Measurements from ENCODE around the gene MS4A6E.

DNA sequence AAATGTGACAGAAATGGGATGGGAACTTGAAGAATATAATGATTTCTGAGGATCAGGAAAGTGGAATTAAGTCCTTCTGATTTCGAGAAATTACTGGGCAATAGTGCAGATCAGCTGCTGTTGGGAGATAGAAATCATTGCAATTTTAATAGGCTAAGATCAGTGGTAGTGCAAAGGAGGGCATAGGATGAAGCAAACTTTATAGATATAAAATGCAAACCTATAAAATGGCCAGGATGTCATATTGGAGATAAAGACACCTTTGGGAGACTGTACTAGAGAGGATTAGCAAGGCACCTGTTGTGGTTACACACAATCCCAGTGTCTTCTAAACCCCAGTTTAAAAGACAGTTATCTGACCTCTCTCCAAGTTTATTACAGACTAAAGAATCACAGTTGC is 44.8 kb downstream of the MS4A6E start:
- TF ChIP-seq, protein P1, sequence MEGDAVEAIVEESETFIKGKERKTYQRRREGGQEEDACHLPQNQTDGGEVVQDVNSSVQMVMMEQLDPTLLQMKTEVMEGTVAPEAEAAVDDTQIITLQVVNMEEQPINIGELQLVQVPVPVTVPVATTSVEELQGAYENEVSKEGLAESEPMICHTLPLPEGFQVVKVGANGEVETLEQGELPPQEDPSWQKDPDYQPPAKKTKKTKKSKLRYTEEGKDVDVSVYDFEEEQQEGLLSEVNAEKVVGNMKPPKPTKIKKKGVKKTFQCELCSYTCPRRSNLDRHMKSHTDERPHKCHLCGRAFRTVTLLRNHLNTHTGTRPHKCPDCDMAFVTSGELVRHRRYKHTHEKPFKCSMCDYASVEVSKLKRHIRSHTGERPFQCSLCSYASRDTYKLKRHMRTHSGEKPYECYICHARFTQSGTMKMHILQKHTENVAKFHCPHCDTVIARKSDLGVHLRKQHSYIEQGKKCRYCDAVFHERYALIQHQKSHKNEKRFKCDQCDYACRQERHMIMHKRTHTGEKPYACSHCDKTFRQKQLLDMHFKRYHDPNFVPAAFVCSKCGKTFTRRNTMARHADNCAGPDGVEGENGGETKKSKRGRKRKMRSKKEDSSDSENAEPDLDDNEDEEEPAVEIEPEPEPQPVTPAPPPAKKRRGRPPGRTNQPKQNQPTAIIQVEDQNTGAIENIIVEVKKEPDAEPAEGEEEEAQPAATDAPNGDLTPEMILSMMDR (IDR thresholded peaks at IDR 0.05) = no peak
- TF ChIP-seq JUN (CRISPR knock-in tag; IDR thresholded peaks at IDR 0.05) (no peak), GABPB1 (CRISPR knock-in tag; IDR thresholded peaks at IDR 0.05) (no peak), NFYB (CRISPR knock-in tag; conservative IDR thresholded peaks at IDR 0.05; ENCODE audit: low read depth) (no peak), NR2C2 (CRISPR knock-in tag; IDR thresholded peaks at IDR 0.05) (no peak)
- TF ChIP-seq, protein P2, sequence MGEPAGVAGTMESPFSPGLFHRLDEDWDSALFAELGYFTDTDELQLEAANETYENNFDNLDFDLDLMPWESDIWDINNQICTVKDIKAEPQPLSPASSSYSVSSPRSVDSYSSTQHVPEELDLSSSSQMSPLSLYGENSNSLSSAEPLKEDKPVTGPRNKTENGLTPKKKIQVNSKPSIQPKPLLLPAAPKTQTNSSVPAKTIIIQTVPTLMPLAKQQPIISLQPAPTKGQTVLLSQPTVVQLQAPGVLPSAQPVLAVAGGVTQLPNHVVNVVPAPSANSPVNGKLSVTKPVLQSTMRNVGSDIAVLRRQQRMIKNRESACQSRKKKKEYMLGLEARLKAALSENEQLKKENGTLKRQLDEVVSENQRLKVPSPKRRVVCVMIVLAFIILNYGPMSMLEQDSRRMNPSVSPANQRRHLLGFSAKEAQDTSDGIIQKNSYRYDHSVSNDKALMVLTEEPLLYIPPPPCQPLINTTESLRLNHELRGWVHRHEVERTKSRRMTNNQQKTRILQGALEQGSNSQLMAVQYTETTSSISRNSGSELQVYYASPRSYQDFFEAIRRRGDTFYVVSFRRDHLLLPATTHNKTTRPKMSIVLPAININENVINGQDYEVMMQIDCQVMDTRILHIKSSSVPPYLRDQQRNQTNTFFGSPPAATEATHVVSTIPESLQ (CRISPR knock-in tag; IDR thresholded peaks at IDR 0.05) = no peak
- TF ChIP-seq, protein P3, sequence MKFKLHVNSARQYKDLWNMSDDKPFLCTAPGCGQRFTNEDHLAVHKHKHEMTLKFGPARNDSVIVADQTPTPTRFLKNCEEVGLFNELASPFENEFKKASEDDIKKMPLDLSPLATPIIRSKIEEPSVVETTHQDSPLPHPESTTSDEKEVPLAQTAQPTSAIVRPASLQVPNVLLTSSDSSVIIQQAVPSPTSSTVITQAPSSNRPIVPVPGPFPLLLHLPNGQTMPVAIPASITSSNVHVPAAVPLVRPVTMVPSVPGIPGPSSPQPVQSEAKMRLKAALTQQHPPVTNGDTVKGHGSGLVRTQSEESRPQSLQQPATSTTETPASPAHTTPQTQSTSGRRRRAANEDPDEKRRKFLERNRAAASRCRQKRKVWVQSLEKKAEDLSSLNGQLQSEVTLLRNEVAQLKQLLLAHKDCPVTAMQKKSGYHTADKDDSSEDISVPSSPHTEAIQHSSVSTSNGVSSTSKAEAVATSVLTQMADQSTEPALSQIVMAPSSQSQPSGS (CRISPR knock-in tag; IDR thresholded peaks at IDR 0.05; ENCODE audit: borderline replicate concordance, low read depth) = no peak
